ENCODE data around the gene CARS2.

- TF ChIP-seq CTCF (conservative IDR thresholded peaks at IDR 0.05) (no peak), ZFX (IDR thresholded peaks at IDR 0.05) (no peak)
These were observed 31.6 kb upstream of the CARS2 start for GRCh38 chr13:110737555-110737954.

All from C4-2B (cell line).